GM19035 (cell line): ENCODE data around the gene TP63.

Experiments used
- ATAC-seq: cut with Tn5 transposase; IDR thresholded peaks from one replicate; pipeline ENCODE4 v1.9.1; 2021; ENCODE audit not compliant: unreplicated experiment

TP63 gene

DNA sequence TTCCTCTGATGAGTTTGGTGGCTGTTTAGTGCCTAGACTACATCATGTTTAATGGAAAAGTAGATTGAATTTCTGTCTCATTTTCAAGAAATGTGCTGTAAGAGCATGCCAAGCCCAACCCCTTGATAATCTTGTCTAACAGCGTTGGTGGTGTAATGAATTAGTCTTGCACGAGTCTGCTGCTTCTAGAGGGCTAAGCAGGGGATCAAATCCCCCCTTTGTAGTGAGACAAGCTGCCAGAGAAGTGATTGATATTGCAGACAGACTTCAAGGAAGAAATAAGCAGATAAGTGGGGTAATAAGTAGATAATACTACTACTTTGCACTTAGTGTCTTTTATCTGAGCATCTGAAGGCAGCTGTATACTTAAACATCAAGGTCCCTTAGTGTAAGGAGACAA lies 141.4 kb downstream of the TP63 start:
- ATAC-seq: no peak

DNA sequence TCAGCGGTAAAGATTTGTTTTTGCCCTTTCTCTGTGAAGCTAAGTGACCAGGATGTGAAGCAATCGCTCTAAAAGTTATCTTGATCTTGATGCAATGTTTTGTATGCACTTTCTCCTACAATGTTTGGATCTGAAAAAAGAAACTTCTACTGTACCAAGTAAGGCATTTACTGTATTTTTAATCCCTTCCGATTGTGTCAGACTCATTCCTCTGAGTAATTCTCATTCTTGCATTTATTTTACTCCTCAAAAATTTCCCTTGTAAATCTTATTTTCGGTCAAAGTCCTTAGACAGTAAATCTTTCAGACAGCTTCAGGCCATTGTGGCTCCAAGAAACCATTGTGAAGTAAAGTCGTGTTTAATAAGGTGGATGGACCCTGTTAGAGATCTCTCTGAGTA lies 141.9 kb downstream of the TP63 start:
- no peak for ATAC-seq

DNA sequence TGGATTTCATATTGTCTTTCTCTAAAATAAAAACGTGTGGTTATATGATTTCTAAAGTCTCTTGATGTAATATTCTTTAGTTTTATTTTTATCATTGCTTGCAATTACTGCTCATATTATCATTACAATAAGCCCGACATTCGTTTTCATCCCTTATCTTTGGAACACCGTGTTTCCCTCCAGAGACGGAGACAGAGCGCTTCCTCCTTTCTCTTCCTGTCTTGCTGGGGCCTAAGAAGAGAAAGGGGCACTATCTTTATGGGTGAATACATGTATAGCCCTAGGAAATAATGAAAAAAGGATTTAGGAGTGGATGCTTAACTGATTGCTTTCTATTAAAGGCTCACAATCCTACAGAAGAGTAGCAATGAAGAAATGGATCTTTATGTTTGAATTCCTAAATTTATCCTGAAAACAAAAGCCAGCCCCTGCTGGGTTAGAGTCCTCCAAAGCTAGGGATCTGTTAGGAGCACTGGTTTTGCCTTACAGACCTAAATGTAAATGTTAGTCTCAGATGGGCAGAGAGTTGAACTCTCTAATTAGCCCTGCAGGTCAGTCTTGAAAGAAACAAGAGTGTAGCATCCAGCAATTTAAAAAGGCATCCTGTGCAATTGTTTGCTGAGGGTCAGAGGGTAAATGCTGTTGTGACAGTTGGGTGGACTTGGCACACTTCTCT lies 145.1 kb downstream of the TP63 start:
- no peak for ATAC-seq

DNA sequence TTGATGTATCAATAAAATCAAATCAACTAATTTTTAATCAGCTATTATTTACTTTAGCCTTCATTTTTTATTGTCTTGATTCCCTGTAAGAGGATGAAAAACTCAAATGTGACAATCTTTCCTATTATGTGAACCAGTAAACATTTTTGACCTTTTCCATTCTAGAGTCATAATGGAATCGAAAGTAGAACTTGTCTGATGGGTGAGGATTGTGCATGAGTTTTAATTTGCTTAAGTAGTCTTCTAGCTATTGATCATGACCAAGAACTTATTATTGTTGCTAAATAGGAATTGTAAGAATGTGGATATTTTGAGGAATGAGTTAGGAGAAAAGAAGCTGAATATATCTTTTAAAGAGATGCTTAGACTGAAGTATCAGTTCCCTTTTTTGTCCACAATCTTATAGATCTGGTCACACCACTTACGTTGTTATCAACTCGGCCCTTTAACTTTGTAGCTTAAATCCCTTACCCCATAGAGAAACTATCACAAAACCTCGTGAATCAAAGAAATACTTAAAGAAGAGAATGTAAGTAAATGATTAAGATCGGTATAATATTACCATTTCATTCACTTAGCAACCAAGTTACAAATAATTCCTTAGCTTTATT lies 147.3 kb downstream of the TP63 start:
- no peak for ATAC-seq

DNA sequence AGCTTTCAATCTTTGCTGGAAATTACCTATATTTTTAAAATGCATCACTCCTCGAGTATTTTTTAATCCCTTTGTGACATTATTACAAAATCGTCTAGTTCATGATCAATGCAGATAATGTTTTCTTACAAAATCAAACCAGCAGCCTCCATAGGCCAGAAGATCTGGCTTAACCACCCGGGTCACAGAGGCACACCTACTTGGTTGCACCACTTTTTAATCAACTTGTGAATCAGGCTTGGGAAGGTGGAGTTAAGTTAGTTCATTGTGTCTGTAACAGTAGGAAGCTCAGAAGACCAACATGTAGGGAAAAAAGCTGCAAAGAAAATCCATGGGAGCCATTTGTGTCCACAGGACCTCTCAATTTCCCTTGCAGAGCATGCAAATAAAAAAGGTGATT lies 148.0 kb downstream of the TP63 start:
- ATAC-seq: no peak

DNA sequence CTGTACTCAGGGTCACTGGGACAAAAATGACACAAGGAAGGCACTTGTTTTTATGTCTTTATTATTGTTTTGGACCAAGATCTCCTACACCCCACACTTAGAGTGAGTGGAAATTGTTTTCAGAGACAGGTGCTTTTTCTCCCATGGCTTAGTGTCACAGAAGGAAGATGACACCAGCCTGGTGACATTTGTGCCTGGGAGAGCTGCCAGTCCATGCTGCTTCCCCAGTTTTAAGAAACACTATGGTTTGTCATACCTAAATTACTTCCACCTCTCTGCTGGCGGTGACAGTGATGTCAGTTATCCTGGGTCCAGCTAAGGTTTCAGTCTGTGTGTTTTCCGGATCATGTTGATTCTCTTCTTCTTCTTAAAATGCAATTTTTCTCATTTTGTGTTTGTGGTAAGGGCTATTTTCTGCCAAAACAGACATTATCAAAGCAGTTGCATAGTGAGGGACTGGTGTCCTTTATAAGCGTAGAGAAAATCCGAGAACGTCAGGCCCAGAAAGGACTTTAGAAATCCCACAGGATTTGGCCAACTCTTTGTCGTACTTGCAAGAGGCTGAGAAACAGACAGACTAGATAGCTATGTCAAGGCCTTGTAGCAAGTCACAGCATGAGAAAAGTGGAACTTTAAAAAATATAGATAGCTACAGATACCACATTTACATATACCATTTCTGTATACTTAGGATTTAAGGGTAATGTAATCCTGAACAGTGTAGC lies 149.5 kb downstream of the TP63 start:
- no peak for ATAC-seq

DNA sequence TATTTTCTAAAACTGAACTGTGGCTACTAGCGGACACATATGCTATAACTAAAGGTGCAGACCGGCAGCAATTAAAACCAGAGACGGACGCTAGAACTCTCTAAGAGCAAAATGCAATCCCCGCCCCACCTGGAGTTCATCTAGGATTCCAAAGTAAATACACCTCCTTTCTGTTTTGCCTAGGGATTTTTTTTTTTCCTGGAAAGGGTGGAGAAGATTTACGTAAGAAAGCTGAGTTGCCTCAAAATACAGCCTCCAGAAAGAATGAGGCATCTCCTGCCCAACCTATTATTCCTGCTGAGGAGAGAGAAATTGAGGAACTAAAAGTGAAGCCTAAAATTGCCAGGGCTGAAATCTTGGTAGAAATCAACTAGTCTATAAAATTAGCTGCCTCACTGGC lies 150.2 kb downstream of the TP63 start:
- no peak for ATAC-seq

DNA sequence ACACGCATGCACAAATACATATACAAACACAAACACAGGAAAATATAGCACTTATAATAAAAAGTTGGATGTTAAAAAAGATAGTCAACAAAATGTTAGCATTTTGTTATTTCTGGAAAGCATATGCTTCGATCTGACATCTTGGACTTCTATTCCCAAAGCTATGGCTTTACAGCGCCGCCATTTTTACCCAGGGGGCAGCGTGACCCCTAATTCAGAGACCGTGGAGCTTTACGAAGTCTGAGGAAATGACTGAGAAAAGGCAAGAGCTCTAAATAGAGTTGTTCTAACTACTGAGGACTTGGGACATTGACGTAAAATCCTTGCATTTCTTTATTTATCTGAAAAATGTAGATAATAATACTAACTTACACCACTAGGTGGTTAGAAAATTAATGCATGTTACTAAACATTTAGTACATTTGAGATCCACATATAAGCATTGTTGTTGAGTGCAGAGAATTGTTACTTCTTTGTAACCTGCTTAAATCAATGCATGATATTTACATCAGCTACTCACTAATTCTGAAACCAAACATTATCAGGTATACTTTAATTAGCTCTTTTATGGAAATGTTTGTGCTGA lies 155.4 kb downstream of the TP63 start:
- ATAC-seq: no peak

DNA sequence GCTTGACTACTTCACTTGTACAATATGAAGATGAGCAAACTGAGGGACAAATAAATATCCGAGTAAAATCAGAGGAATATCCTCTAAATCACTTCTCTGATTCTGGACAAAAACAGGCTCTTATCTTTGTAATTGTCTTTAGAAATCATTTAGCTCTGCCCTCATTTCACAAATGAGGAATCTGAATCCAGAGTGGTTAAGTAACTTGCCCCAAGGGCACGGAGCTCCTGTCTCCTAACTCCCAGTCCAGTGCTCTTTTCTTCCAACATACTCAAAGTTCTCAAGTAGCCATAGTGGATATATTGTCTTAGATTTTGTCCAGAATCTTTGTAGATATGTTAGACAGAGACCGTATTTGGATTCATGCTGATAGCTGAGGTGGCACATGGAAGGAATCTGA lies 156.0 kb downstream of the TP63 start:
- no peak for ATAC-seq

DNA sequence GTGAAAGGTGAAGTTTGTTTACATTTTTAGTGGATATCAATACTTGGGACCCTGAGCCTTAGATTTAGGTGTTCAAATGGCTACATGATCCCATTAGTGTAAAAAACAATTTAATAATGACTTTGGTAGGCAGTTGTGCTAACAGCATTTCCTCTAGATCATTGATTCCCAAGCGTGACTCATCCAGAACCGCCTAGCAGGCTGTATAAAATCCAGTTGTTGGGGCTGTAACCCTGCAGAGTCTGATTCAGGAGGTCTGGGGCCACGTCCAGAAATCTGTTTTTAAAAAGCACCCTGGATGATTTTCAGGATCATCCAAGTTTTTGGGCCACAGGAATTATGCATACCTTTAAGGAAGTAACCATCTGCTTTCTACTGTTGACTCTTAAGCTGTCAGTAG lies 156.4 kb downstream of the TP63 start:
- no peak for ATAC-seq

DNA sequence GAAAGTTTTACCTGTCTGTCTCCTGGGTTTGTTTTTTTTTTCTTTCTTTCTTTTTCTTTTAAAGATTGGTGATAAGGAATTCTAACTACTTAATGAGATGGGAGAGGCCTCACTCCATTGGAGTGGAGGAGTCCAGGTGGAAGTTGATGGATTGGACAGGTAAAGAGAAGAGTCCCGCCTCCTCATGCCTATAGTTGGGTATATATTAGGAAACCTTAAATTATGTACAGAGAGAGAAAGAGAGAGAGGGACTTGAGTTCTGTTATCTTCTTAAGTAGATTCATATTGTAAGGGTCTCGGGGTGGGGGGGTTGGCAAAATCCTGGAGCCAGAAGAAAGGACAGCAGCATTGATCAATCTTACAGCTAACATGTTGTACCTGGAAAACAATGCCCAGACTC lies 158.2 kb downstream of the TP63 start:
- no peak for ATAC-seq

DNA sequence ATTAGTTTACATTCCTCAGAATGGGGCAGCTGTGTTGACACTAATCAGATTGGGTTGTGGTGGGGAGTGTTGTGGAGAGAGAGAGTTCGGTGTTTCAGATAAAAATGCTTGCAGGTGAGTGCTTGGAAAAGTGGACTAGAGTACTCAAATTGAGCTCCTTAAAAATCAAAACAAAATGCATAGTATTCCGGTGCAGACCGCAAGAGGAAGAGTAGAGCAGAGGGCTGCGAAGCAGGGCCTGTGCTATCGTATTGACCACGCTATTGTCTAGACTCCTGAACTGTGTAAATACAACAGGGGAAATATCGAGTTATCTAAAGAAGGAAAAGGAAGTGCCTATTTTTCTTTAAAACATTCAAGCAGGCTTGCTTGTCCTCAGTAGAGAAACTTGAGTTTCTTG lies 159.5 kb downstream of the TP63 start:
- ATAC-seq: no peak

DNA sequence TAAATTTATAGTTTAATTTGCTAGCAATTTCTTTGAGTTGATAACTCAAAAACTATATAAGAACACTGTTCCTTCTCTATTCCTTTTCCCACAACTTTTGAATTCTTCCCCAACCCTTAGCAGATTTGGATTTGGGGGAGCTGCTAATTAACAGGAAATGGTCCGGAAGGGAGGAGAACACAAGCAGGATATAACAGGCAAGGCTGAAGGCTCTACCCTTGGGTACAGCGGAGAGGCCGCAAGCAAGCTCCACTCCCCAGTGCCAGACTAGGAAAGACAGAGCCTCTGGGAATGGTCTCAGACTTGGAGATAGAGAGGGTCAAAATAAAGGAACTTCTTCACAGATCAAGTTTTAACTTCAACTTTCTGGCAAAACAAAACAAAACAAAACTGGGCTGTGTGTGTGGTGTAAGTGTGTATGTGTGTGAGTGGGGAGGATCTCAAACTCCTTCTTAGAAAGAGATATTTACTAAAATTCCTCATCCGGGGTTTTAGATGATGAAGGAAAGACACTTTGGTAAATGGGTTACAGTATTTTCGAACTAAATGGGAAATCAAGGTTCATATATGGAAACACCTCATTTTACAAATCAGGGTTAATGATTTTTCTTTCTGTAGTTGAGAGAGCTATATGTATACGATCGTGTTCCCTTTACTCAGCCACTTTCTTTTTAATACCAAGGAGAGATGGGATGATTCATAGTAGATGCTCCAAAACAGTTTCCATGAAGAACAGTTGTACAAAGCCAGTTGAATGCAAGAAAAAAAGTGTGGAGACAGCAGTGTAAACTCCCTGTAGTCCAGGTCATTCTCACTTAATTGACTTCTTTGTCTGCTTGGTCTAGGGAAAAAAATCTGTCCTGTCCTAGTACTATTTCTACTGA lies 161.1 kb downstream of the TP63 start:
- no peak for ATAC-seq

DNA sequence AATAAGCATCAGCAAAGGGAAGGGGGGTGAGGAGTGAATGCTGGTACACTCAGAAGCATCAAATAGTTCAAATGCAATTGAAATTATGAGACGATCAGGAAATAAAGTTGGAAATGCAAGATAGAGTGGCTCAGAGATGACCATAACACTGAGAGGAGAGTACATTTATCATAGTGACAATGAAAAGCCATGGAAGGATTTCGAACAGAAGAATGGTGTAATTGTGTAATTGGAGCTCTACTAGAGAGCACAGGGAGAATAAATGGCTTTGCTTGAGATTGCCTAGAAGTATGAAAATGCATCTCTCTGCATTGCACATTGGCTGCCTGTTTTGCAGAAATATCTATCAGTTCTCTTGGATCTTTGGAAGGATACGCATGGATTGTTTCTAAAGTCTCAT lies 163.3 kb downstream of the TP63 start:
- no peak for ATAC-seq

DNA sequence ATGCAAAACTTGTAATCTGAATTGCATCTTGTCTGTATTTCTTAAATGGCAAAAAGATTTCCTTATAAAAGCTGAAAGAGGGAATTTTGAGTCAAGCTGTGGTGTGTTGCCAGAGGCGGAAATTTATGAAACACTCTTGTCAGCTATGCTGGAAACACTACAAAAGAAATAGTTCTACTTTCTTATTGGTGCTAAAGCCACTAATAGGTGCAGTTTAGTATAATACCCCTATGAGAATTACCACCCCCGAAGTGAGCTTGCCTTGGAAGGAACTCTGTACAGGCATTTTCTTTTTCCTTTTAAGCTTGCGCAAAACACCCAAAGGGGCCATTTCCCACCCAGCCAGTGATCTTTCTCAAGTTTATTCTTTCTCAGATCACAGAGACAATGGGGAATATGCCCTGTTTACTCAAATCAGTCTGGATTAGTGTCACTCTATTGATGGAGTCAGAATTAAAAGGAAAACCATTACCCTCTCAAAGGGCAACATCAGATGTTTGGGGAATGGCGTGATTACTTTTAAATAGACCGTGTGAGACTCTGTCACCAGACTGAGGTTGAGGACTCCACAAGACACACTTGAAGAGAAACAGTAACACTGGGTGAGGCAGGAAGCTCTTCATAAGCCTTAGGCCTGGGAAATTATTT lies 166.0 kb downstream of the TP63 start:
- ATAC-seq: no peak

DNA sequence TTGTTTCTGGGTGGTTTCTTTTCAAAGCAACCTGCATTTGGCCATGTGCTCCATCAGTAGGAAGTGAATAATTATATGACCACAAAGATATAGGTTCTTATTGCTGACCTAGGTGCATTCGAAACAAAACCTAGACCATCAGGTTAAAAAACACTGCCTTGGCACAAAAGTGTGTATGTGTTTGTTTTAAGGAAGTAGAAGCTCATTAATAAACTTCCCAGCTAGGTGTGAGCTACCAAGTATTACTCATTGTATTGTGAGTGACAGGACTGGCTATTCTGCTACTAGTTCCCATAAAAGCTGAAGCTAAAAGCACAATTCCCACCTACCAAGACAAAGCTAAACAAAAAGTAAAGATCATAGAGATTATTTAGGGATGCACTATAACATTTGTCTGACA lies 168.2 kb downstream of the TP63 start:
- no peak for ATAC-seq

DNA sequence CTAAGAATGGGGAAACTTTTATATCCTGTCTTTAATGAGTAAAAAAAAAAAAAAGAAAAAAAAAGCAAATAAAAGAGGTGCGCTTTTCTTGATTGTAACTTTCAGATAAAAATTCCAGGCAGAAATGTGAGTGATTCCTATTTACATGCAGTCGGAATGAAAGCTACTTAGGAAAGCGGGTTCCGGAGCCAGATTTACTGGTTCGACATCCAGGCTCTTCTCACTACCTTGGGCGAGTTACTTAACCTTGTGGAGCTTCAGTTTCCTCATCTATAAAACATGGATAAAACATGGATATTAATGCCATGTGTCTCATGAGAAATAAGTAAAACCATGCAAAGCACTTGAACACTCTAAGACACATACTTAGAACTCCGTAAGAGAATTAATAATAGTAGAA lies 169.2 kb downstream of the TP63 start:
- ATAC-seq: no peak

DNA sequence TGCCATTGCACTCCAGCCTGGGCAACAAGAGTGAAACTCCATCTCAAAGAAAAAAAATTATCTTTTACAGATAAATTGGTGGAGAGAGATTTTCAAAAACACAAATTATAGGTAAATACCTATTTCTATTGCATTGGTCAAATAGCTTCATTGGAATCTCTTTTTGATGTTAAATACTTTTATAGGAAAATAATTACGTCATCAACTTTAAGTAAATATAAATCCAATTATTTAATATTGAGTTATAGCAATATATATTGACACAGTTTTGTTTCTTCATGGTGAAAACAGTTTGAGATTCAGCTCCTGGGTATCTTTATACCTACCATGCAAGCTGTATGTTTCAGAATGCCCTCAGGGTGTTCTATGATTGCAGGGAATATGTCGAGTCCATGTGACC lies 172.1 kb downstream of the TP63 start:
- no peak for ATAC-seq

DNA sequence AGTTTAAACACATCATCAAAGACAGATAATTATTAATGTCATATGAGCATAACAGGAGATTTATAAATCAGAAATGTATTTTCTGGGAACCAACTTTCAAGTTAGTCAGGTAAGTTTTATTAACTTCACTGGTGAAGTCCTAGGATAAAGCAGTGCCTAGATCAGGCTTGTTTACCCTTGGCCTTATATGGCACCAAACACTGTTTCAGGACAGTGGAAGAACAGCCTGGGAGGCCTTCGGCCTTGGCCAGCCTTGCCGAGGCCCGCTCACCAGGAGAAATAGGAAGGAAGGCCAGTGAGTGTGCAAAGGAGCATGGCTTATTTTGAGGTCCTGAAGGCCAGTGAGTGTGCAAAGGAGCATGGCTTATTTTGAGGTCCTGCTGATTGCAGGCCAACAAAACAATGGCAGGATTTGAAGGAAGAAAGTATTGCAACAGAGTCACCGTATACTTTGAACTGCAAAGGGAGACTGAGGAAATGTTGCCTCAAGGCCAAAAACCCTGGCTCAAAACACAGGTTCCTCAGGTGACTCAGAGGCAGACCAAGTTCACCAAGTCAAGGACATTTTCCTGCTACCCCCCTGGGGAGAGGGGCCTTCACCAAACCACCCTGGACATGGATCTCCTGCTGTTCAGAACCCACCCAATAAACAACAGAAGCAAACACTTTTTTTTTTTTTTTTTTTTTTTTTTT lies 174.3 kb downstream of the TP63 start:
- no peak for ATAC-seq
